Panc1 (cell line): ENCODE measurements around the gene NDUFB3. TPM values are rescaled to one million over a fixed set of nuclear protein-coding genes. Genes with fewer than 3 reads are reported as not detected.

Experiments used
- ATAC-seq: fragments of 200-7000 bp; cut with Tn5 transposase; 2 replicates; pipeline ENCODE4 v1.9.1; 2020; ENCODE audit warnings: mild to moderate bottlenecking, moderate library complexity
- BruUV-seq: library from RNA; stranded (reverse); fragments of 400-500 nt; replicated peaks from 2 replicates; lab custom pipeline; 2021; lab: Mats Ljungman, UMichigan
- CTCF ChIA-PET: fragments of 300-600 bp; sonication (Branson Sonifier 250); formaldehyde crosslinking; loops from one replicate; lab custom pipeline; 2022; ENCODE audit warnings: antibody characterized with exemption; lab: Charles Lee
- POLR2A ChIA-PET: fragments of 300-600 bp; sonication (Branson Sonifier 250); formaldehyde crosslinking; loops from one replicate; lab custom pipeline; 2022; ENCODE audit warnings: antibody characterized with exemption; lab: Charles Lee
- DNase-seq: peaks from one replicate; pipeline ENCODE4 v3.0.0-alpha.2; 2010; ENCODE audit warnings: low read depth, low spot score
- H3K27ac ChIP-seq: 2 replicates; pipeline ENCODE4 v1.5.1; 2011; ENCODE audit warnings: mild to moderate bottlenecking, low read length, inconsistent platforms
- H3K27me3 ChIP-seq: fragments of 200-500 bp; sonication (Bioruptor generic); 2 replicates; pipeline ENCODE4 v1.6.0; 2014; ENCODE audit warnings: low read length, inconsistent platforms; ENCODE audit not compliant: control insufficient read depth, insufficient read depth
- H3K36me3 ChIP-seq: fragments of 200-500 bp; sonication (Bioruptor generic); 2 replicates; pipeline ENCODE4 v1.5.1; 2014; ENCODE audit warnings: inconsistent platforms, mild to moderate bottlenecking, low read length, moderate library complexity; ENCODE audit not compliant: control insufficient read depth, insufficient read depth
- H3K4me1 ChIP-seq: 2 replicates; pipeline ENCODE4 v1.5.1; 2011; ENCODE audit warnings: inconsistent platforms, mild to moderate bottlenecking, low read length, moderate library complexity; ENCODE audit not compliant: control insufficient read depth, insufficient read depth
- H3K4me3 ChIP-seq, 2 experiments: 2 replicates each; pipeline ENCODE4 v1.5.1; 2011 to 2012; ENCODE audit warnings: low read depth in 2 of 2, low read length in 2 of 2, mild to moderate bottlenecking in 2 of 2, inconsistent platforms in 1 of 2, moderate library complexity in 1 of 2
- H3K9me3 ChIP-seq: fragments of 200-500 bp; sonication (Bioruptor generic); 2 replicates; pipeline ENCODE4 v1.5.1; 2014; ENCODE audit warnings: low read depth, mild to moderate bottlenecking, inconsistent platforms, low read length, moderate library complexity; ENCODE audit not compliant: control insufficient read depth, insufficient read depth
- CTCF ChIP-seq: fragments of 450-650 bp; IDR thresholded peaks from 2 replicates; pipeline ENCODE4 v1.5.1; 2017; ENCODE audit warnings: mild to moderate bottlenecking
- POLR2AphosphoS5 ChIP-seq: IDR thresholded peaks from 2 replicates; pipeline ENCODE4 v1.6.1; 2012; ENCODE audit warnings: mild to moderate bottlenecking, low read depth, low read length, moderate library complexity
- REST ChIP-seq, 2 experiments: IDR thresholded peaks; 2 replicates each; pipeline ENCODE4 v1.6.1; 2011 to 2012; ENCODE audit warnings: low read depth in 2 of 2, control low read depth in 1 of 2, low read length in 1 of 2, mild to moderate bottlenecking in 1 of 2, moderate library complexity in 1 of 2; ENCODE audit not compliant: insufficient read depth in 1 of 2
- SIN3A ChIP-seq: IDR thresholded peaks from 2 replicates; pipeline ENCODE4 v1.6.1; 2012; ENCODE audit warnings: low read depth, mild to moderate bottlenecking, low read length, moderate library complexity, borderline replicate concordance; ENCODE audit not compliant: insufficient read depth
- TCF7L2 ChIP-seq: IDR thresholded peaks from 2 replicates; pipeline ENCODE4 v1.6.1; 2011; ENCODE audit warnings: mild to moderate bottlenecking, low read depth, low read length, inconsistent platforms
- in situ Hi-C: cut with HindIII; loops from 2 replicates; pipeline ENCODE4 v1.10.0; 2016; ENCODE audit warnings: low sequenced_read_pairs, low pct_unique_long_range_greater_than_20kb
- intact Hi-C: fragments of 100-400 bp; cut with micrococcal nuclease; formaldehyde crosslinking; loops from one replicate; pipeline ENCODE4 v1.10.0; 2022; ENCODE audit not compliant: unreplicated experiment
- total RNA-seq: library from RNA; stranded (reverse); gene quantifications from one replicate; pipeline ENCODE4 v1.2.1, GENCODE V29; 2021; ENCODE audit not compliant: unreplicated experiment

NDUFB3 gene
- total RNA-seq, 1 experiment from 2014 or later = 88.6 TPM

- ChIA-PET CTCF (no interaction called here), POLR2A (no interaction called here)
- peak overlapping the region; percentile 77 for H3K27ac ChIP-seq
- no peak overlapping the region for H3K4me3 ChIP-seq
- H3K4me1 ChIP-seq = peaks cover 59% of the 10 kb centered on the region
- intact Hi-C loops (no loop called here), in situ Hi-C loops (no loop called here)
- no peaks in the 10 kb centered on the region for H3K27me3 ChIP-seq
- TF ChIP-seq POLR2AphosphoS5 = no peak
- no peak for TF ChIP-seq CTCF
- TF ChIP-seq SIN3A = no peak
- no peak for TF ChIP-seq REST (IDR thresholded peaks at IDR 0.05; ENCODE audit: insufficient read depth in 1 of 2, low read depth in 2 of 2, low read length in 1 of 2)
- TF ChIP-seq TCF7L2 = no peak
- DNase-seq = no peak
- no peaks in the 10 kb centered on the region for H3K9me3 ChIP-seq
- ATAC-seq = no peak
- H3K36me3 ChIP-seq = no peaks in the 10 kb centered on the region
- BruUV-seq = no TSS peak
Measured at GRCh38 chr2:201128933-201129505, 57.2 kb downstream of the NDUFB3 start.

GRCh38 chr2:201130524-201131186 is 58.9 kb downstream of the NDUFB3 start:
- no TSS peak for BruUV-seq
- ATAC-seq (peak; percentile 59; the same call in 1 of the 2 replicates), DNase-seq (no peak)
- Histone ChIP-seq H3K9me3 (no peaks in the 10 kb centered on the region), H3K4me1 (peaks cover 43% of the 10 kb centered on the region), H3K27me3 (no peaks in the 10 kb centered on the region), H3K4me3 (no peak overlapping the region), H3K27ac (no peak overlapping the region), H3K36me3 (peaks cover 2% of the 10 kb centered on the region; the same call in 1 of the 2 replicates)
- TF ChIP-seq SIN3A (no peak), CTCF (no peak), POLR2AphosphoS5 (no peak)
- ChIA-PET POLR2A (no interaction called here), CTCF (no interaction called here)
- intact Hi-C loops (no loop called here), in situ Hi-C loops (no loop called here)
